HUES6 (cell line): ENCODE results near the gene ERCC1.
"Not testable (repeated sequence)": the region's sequence is repeated elsewhere in the genome, so short reads cannot be mapped to it uniquely, and the experiment has no call there.

Experiments used
- H3K27ac ChIP-seq: 2 replicates; pipeline ENCODE4 v1.7.0; 2013; ENCODE audit warnings: low read depth, mild to moderate bottlenecking, low read length, inconsistent platforms
- H3K27me3 ChIP-seq: 2 replicates; pipeline ENCODE4 v1.6.1; 2013; ENCODE audit warnings: low read length; ENCODE audit not compliant: control insufficient read depth, insufficient read depth
- H3K36me3 ChIP-seq: 2 replicates; pipeline ENCODE4 v1.6.1; 2013; ENCODE audit warnings: low read length; ENCODE audit not compliant: control insufficient read depth, insufficient read depth
- H3K4me1 ChIP-seq: 2 replicates; pipeline ENCODE4 v1.6.1; 2013; ENCODE audit warnings: low read length; ENCODE audit not compliant: control insufficient read depth, insufficient read depth
- H3K4me3 ChIP-seq: 2 replicates; pipeline ENCODE4 v1.5.1; 2013; ENCODE audit warnings: low read depth, low read length
- H3K9ac ChIP-seq: one replicate; pipeline ENCODE4 v1.6.1; 2013; ENCODE audit warnings: mild to moderate bottlenecking, low read length
- H3K9me3 ChIP-seq: 2 replicates; pipeline ENCODE4 v1.6.1; 2013; ENCODE audit warnings: low read depth, low read length; ENCODE audit not compliant: control insufficient read depth, insufficient read depth

The ERCC1 gene

DNA sequence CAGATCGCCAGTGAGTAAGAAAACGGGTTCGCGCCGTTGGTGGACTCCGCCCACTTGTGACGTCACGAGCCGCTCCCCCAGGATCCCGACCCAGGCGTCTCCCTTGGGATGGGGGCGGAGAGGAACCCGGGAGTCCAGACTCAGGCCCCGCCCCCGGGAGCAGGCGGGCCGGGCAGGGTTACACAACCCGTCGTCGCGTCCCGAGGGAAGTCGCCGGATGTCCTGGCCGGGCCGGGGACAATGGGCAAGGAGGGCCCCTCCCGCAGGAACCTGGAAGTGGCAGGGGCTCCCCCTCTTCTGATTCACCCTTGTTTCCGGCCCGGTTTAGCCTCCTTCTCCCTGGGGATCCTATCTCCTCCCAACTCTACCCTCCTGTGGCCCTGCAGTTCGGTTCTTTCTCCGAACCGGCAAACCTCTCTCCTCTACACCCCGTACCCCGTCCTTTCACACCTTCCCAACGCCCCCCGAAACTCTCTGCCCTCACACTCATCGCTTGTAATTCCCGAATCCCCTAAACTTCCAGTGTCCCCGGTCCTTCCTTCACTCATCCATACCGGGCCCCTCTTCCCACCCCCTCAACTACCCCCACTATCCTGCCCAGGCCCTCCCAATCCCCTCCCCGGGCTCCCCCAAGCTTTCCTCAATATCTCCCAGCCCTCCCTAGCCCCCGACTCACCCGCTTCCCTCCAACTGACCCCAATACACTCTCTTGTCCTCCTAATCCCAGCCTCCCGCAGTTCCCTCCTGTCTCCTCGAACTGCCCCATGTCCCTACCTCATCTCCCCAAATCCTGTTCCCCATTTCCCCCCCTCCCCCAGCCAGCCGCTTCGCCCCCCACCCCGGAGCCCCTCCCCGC, 20.0 kb upstream of the ERCC1 start:
- H3K27me3 ChIP-seq = no peaks in the 10 kb centered on the region; the same call in 1 of the 2 replicates
- H3K9ac ChIP-seq = peak overlapping the region; percentile 76
- H3K4me3 ChIP-seq = peak overlapping the region; percentile 71
- peak overlapping the region; percentile 40; the same call in 1 of the 2 replicates for H3K27ac ChIP-seq
- peaks cover 26% of the 10 kb centered on the region for H3K4me1 ChIP-seq
- H3K36me3 ChIP-seq = no peaks in the 10 kb centered on the region
- no peaks in the 10 kb centered on the region for H3K9me3 ChIP-seq

DNA sequence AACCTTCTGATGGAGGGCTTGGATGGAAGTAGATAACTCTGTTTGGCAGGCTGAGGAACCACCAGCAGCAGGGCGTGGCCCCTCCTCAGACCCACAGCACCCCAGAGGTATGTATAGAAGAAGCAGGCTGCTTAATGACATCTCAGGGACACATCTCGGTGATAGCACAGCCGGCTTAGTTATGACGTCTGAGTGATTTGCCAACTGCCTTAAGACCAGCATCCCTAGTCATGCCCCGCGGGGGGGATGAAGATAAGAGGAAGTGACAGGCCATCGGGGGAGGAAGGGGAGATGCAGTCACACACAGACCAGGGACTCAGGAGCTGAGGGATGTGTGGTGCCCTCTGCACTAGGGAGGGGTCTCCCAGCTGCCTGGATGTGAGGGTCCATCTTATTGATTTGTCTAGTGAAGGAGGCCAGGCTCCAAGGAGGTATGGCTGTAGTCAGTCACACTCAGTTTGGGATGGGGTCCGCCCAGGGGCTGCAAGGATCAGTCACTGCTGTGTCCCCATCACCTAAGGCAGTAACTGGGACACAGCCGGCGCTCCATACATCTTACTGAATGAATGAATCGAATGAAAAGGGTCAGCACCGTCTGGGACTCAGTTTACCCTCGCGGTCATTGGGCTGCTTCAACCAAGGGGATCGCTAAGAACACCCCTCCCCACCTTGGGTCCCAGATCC, 19.2 kb upstream of the ERCC1 start:
- H3K9ac ChIP-seq = peak overlapping the region; percentile 28
- H3K4me1 ChIP-seq = peaks cover 26% of the 10 kb centered on the region
- peak overlapping the region; percentile 71 for H3K4me3 ChIP-seq
- no peaks in the 10 kb centered on the region for H3K9me3 ChIP-seq
- no peaks in the 10 kb centered on the region for H3K36me3 ChIP-seq
- peak overlapping the region; percentile 40; the same call in 1 of the 2 replicates for H3K27ac ChIP-seq
- no peaks in the 10 kb centered on the region; the same call in 1 of the 2 replicates for H3K27me3 ChIP-seq

DNA sequence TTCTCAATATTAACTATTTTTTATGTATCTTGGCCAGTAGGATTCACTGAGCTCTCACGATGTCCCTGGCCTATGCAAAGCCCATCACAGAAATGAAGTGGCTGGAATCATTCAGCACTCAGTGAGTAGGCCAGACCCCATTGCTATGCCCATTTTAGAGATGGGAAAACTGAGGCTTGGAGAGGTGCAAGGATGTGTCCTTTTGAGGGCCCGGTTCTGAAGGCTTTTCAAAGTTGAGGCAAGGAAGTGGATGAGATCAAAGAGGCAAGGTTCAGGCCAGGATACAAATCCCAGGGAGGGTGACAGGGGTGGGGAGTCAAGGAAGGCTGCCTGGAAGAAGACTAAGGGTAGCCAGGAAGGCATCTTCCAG, 18.7 kb upstream of the ERCC1 start:
- H3K9ac ChIP-seq = no peak overlapping the region
- peaks cover 26% of the 10 kb centered on the region for H3K4me1 ChIP-seq
- no peak overlapping the region for H3K27ac ChIP-seq
- no peaks in the 10 kb centered on the region for H3K9me3 ChIP-seq
- H3K27me3 ChIP-seq = no peaks in the 10 kb centered on the region; the same call in 1 of the 2 replicates
- no peaks in the 10 kb centered on the region for H3K36me3 ChIP-seq
- H3K4me3 ChIP-seq = no peak overlapping the region

DNA sequence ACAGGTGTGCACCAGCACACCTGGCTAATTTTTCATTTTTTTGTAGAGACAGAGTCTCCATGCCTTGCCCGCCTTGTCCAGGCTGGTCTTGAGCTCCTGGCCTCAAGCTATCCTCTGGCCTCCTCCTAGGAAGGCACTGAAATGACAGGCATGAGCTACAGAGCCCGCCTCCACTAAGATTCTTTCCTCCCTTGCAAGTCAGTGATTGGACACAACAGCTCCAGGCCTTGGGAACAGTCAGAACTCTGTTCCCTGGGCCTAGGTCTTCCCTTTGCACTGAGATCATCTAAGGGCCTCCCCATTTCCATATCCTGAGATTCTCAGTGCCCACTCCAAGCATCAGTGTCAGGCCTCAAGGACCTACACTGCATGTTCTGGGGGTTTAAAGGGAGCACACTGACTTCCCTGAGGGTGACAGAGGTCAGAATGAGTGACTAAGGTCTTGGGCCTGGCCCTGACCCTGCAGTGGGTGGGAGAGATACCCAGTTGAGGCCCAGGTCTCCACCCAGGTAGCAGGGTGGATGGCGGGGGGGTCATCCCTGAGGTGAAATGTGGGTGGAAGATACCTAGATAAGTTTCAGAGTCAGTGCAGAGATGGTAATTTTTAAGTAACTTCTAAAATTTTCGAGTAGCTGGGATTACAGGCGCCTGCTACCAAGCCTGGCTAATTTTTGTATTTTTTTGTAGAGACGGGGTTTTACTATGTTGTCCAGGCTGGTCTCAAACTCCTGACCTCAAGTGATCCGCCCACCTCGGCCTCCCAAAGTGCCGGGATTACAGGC, 17.3 kb upstream of the ERCC1 start:
- Histone ChIP-seq H3K27ac (no peak overlapping the region), H3K9ac (no peak overlapping the region), H3K4me1 (peaks cover 26% of the 10 kb centered on the region), H3K36me3 (no peaks in the 10 kb centered on the region), H3K9me3 (no peaks in the 10 kb centered on the region), H3K4me3 (no peak overlapping the region), H3K27me3 (no peaks in the 10 kb centered on the region; the same call in 1 of the 2 replicates)

DNA sequence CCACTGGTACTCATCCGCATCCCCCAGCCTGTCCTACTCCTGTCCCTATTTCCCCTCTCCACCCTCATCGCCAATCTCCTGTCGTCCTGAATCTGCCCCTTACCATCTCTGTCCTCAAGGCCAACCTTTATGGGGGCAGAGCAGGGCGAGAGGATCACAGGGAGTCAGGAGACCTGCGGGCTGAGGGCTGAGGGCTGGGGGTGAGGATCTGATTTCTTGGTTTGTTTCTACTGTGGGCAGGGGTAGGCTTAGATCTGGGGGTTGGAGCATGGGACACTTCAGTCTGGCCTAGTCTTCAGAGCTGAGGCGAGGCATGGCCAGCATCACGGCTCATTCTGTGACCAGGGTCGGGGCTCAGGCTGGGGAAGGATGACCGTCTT, 16.5 kb upstream of the ERCC1 start:
- H3K4me1 ChIP-seq = peaks cover 26% of the 10 kb centered on the region

DNA sequence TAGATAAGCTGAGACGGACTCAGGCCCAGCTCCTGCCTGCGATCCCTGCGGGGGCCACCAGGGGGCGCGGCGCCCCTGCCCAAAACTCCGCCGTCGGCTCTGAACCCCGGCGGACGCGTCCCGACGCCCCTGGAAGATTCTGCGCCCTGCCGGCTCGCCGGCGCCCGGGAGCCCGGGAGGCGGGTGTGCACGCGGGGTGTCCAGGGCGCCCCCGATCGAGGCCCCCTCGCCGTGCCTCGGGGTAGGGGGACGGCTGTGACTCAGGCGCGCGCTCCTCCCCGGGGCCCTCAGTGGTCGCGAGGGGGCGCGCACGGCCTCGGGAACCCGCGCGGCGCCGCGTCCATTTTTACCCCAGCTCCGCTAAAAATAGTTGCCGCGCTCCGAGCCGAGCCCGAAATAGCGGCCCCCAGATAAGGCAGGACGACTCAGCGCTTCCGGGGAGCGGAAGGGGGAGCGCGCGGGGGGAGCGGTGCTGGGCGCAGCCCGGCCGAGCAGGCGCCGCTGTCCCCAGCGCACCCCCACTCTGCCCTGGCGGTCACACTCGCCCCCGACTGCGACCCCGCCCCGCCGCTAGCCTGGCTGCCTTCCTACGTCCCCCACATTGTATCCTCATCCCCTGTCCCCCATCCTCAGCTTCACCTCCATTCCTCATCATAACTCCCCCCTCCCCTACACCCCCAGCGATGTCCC, 16.0 kb upstream of the ERCC1 start:
- peak overlapping the region; percentile 80; the same call in 1 of the 2 replicates for H3K27ac ChIP-seq
- no peaks in the 10 kb centered on the region for H3K36me3 ChIP-seq
- peak overlapping the region; percentile 77 for H3K4me3 ChIP-seq
- H3K27me3 ChIP-seq = no peaks in the 10 kb centered on the region; the same call in 1 of the 2 replicates
- peaks cover 24% of the 10 kb centered on the region for H3K4me1 ChIP-seq
- H3K9me3 ChIP-seq = no peaks in the 10 kb centered on the region
- peak overlapping the region; percentile 81 for H3K9ac ChIP-seq

More for the DNA sequence above, 16.5 kb upstream of the ERCC1 start:
- no peaks in the 10 kb centered on the region for H3K36me3 ChIP-seq
- peak overlapping the region; percentile 77 for H3K4me3 ChIP-seq
- no peak overlapping the region for H3K9ac ChIP-seq
- H3K9me3 ChIP-seq = no peaks in the 10 kb centered on the region
- no peaks in the 10 kb centered on the region; the same call in 1 of the 2 replicates for H3K27me3 ChIP-seq
- H3K27ac ChIP-seq = no peak overlapping the region

DNA sequence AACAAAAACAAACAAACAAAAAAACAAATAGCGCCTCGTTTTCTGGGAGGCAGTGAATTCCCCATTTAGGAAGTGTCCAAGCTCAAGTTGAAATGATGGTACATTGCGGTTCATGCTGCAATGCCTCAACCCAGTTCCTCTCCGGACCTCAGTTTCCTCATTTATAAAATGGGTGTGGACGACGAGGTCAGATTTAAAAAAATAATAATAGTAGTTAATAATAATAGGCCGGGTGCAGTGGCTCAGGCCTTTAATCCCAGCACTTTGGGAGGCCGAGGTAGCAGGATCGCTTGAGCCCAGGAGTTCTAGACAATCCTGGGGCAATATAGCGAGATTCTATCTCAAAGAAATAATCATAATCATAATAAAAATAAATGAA, 15.5 kb upstream of the ERCC1 start:
- Histone ChIP-seq H3K9ac (no peak overlapping the region), H3K36me3 (no peaks in the 10 kb centered on the region), H3K4me3 (peak overlapping the region; percentile 77), H3K4me1 (peaks cover 20% of the 10 kb centered on the region), H3K27ac (no peak overlapping the region; the same call in 1 of the 2 replicates), H3K27me3 (no peaks in the 10 kb centered on the region; the same call in 1 of the 2 replicates), H3K9me3 (no peaks in the 10 kb centered on the region)

DNA sequence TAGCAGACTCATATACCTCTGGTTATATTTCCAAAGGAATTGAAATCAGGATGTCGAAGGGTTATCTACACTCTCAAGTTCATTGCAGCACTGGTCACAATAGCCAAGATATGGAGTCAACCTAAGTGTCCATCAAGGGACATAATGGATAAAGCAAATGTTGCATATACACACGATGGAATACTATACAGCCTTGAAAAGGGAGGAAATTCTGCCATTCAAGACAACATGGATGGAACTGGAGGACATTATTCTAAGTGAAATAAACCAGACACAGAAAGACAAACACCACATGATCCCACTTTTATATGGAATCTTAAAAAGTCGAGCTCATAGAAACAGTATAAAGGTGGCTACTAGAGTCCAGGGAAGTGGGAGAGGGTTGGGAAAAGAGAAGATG, 13.6 kb upstream of the ERCC1 start:
- Histone ChIP-seq H3K36me3 (no peaks in the 10 kb centered on the region), H3K4me1 (peaks cover 13% of the 10 kb centered on the region), H3K27ac (no peak overlapping the region), H3K27me3 (no peaks in the 10 kb centered on the region; the same call in 1 of the 2 replicates), H3K9ac (no peak overlapping the region), H3K9me3 (no peaks in the 10 kb centered on the region), H3K4me3 (no peak overlapping the region)

DNA sequence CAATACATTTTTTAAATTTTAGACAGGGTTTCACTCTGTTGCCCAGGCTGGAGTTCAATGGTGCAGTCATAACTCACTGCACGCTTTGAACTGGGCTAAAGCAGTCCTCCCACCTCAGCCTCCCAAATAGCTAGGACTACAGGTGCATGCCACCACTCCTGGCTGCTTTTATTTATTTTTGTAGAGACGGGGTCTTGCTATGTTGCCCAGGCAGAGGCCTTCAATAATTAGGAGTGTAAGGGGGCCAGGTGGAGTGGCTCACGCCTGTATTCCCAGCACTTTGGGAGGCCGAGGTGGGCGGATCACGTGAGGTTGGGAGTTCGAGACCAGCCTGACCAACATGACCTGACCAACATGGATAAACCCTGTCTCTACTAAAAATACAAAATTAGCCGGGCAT, 8.8 kb upstream of the ERCC1 start:
- H3K4me3 ChIP-seq, H3K9me3 ChIP-seq, H3K36me3 ChIP-seq, H3K9ac ChIP-seq, H3K4me1 ChIP-seq, H3K27ac ChIP-seq, H3K27me3 ChIP-seq: not testable (repeated sequence)

DNA sequence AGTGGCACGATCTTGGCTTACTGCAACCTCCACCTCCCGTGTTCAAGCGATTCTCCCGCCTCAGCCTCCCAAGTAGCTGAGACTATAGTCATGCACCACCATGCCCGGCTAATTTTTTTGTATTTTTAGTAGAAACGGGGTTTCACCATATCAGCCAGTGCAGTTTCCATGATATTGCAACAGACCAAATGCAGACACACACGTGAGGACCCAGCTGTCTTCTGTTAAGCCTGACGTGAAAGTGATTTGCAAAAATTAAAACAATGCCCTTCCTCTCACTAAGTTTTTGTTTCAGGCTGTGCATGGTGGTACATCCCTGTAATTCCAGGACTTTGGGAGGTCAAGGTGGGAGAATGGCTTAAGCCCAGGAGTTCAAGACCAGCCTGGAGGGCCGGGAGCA, 7.3 kb upstream of the ERCC1 start:
- H3K27ac ChIP-seq, H3K4me3 ChIP-seq, H3K9me3 ChIP-seq, H3K36me3 ChIP-seq, H3K4me1 ChIP-seq, H3K27me3 ChIP-seq, H3K9ac ChIP-seq: not testable (repeated sequence)
